H9 (cell line): Measurements from ENCODE around the gene SPNS3. TPM values are rescaled to one million over a fixed set of nuclear protein-coding genes. Genes with fewer than 3 reads are reported as not detected.

ENCODE experiments used
- DNase-seq: peaks from one replicate; pipeline ENCODE4 v3.0.0-alpha.2; 2017
- H2AFZ ChIP-seq: one replicate; pipeline ENCODE4 v1.6.1; 2013; ENCODE audit warnings: mild to moderate bottlenecking, low read length, control low read depth, moderate library complexity
- H2AK5ac ChIP-seq: 2 replicates; pipeline ENCODE4 v1.6.1; 2013; ENCODE audit warnings: low read length, control low read depth, mixed read lengths; ENCODE audit not compliant: insufficient read length
- H2BK120ac ChIP-seq: one replicate; pipeline ENCODE4 v1.6.1; 2013; ENCODE audit warnings: low read depth, mild to moderate bottlenecking, low read length, control low read depth, inconsistent platforms; ENCODE audit not compliant: poor library complexity, severe bottlenecking
- H2BK12ac ChIP-seq: 2 replicates; pipeline ENCODE4 v1.6.1; 2013; ENCODE audit warnings: low read length, control low read depth, mixed read lengths, low read depth; ENCODE audit not compliant: insufficient read length
- H2BK15ac ChIP-seq: 2 replicates; pipeline ENCODE4 v1.6.1; 2013; ENCODE audit warnings: low read depth, low read length, control low read depth
- H2BK20ac ChIP-seq: one replicate; pipeline ENCODE4 v1.6.1; 2013; ENCODE audit warnings: low read depth, mild to moderate bottlenecking, low read length, control low read depth, inconsistent platforms; ENCODE audit not compliant: poor library complexity, severe bottlenecking
- H2BK5ac ChIP-seq: 2 replicates; pipeline ENCODE4 v1.6.1; 2013; ENCODE audit warnings: low read length, control low read depth, mixed read lengths; ENCODE audit not compliant: insufficient read length
- H3K14ac ChIP-seq: 2 replicates; pipeline ENCODE4 v1.6.1; 2013; ENCODE audit warnings: low read length, control low read depth; ENCODE audit not compliant: insufficient read depth
- H3K18ac ChIP-seq: 2 replicates; pipeline ENCODE4 v1.6.1; 2013; ENCODE audit warnings: low read depth, mild to moderate bottlenecking, mixed read lengths, low read length, control low read depth; ENCODE audit not compliant: insufficient read length
- H3K23ac ChIP-seq: 2 replicates; pipeline ENCODE4 v1.6.1; 2013; ENCODE audit warnings: low read length, control low read depth, mixed read lengths, low read depth; ENCODE audit not compliant: insufficient read length
- H3K23me2 ChIP-seq: 2 replicates; pipeline ENCODE4 v1.6.1; 2013; ENCODE audit warnings: low read depth, mild to moderate bottlenecking, mixed read lengths, low read length, control low read depth; ENCODE audit not compliant: insufficient read length, poor library complexity, severe bottlenecking
- H3K27ac ChIP-seq: 2 replicates; pipeline ENCODE4 v1.5.1; 2013; ENCODE audit warnings: low read length, control low read depth, mixed read lengths, low read depth; ENCODE audit not compliant: insufficient read length
- H3K27me3 ChIP-seq: 2 replicates; pipeline ENCODE4 v1.6.1; 2013; ENCODE audit warnings: low read length, control low read depth, inconsistent platforms; ENCODE audit not compliant: insufficient read depth
- H3K4ac ChIP-seq: 2 replicates; pipeline ENCODE4 v1.6.1; 2013; ENCODE audit warnings: low read depth, mild to moderate bottlenecking, control low read depth, inconsistent platforms, low read length, moderate library complexity
- H3K4me1 ChIP-seq: 2 replicates; pipeline ENCODE4 v1.6.1; 2013; ENCODE audit warnings: low read length, control low read depth, inconsistent platforms; ENCODE audit not compliant: insufficient read depth
- H3K4me2 ChIP-seq: 2 replicates; pipeline ENCODE4 v1.6.1; 2013; ENCODE audit warnings: low read length, control low read depth, mixed read lengths; ENCODE audit not compliant: insufficient read length, insufficient read depth
- H3K56ac ChIP-seq: 2 replicates; pipeline ENCODE4 v1.6.1; 2013; ENCODE audit warnings: low read depth, mild to moderate bottlenecking, mixed read lengths, low read length, control low read depth; ENCODE audit not compliant: insufficient read length
- H3K79me1 ChIP-seq: 2 replicates; pipeline ENCODE4 v1.6.1; 2013; ENCODE audit warnings: low read depth, mild to moderate bottlenecking, moderate library complexity, low read length, control low read depth, inconsistent platforms; ENCODE audit not compliant: insufficient read depth, poor library complexity, severe bottlenecking
- H3K79me2 ChIP-seq: 2 replicates; pipeline ENCODE4 v1.6.1; 2013; ENCODE audit warnings: low read length, control low read depth, inconsistent platforms; ENCODE audit not compliant: insufficient read depth
- H3K9ac ChIP-seq: 2 replicates; pipeline ENCODE4 v1.6.1; 2013; ENCODE audit warnings: low read length, control low read depth, mixed read lengths; ENCODE audit not compliant: insufficient read length; ENCODE audit errors: extremely low read depth
- H3K9me3 ChIP-seq: one replicate; pipeline ENCODE4 v1.6.1; 2013; ENCODE audit warnings: low read depth, low read length, inconsistent platforms; ENCODE audit not compliant: control insufficient read depth
- H3T11ph ChIP-seq: one replicate; pipeline ENCODE4 v1.6.1; 2013; ENCODE audit warnings: mild to moderate bottlenecking, low read length, control low read depth, inconsistent platforms
- H4K20me1 ChIP-seq: one replicate; pipeline ENCODE4 v1.6.1; 2013; ENCODE audit not compliant: control insufficient read depth, insufficient read length, insufficient read depth
- H4K5ac ChIP-seq: 2 replicates; pipeline ENCODE4 v1.6.1; 2013; ENCODE audit warnings: low read depth, mild to moderate bottlenecking, mixed read lengths, low read length, control low read depth; ENCODE audit not compliant: insufficient read length
- H4K8ac ChIP-seq: replicated peaks from 2 replicates; pipeline ENCODE4 v1.6.1; 2013; ENCODE audit warnings: low read length, control low read depth, mixed read lengths, low read depth; ENCODE audit not compliant: insufficient read length
- H4K91ac ChIP-seq: 2 replicates; pipeline ENCODE4 v1.6.1; 2013; ENCODE audit warnings: low read depth, mild to moderate bottlenecking, moderate library complexity, mixed read lengths, low read length, control low read depth; ENCODE audit not compliant: insufficient read length
- H3K27ac Mint-ChIP-seq, 3 experiments: 2 replicates in 2 of 3; 3 replicates in 1 of 3; pipeline ENCODE4 v1.8.0; 2020 to 2021; ENCODE audit warnings: mixed read lengths in 3 of 3, mild to moderate bottlenecking in 1 of 3, moderate library complexity in 1 of 3
- H3K27me3 Mint-ChIP-seq: 2 replicates; pipeline ENCODE4 v1.8.0; 2021; ENCODE audit warnings: low read depth, mild to moderate bottlenecking, moderate library complexity, mixed read lengths
- H3K36me3 Mint-ChIP-seq, 3 experiments: 2 replicates in 2 of 3; 3 replicates in 1 of 3; pipeline ENCODE4 v1.8.0; 2020 to 2021; ENCODE audit warnings: low read depth in 3 of 3, mixed read lengths in 3 of 3; ENCODE audit not compliant: insufficient read depth in 1 of 3
- H3K4me1 Mint-ChIP-seq, 2 experiments: 2 replicates each; pipeline ENCODE4 v1.8.0; 2020; ENCODE audit warnings: mixed read lengths in 2 of 2
- H3K4me3 Mint-ChIP-seq, 2 experiments: 2 replicates in 1 of 2; 3 replicates in 1 of 2; pipeline ENCODE4 v1.8.0; 2020 to 2021; ENCODE audit warnings: mild to moderate bottlenecking in 2 of 2, mixed read lengths in 2 of 2, moderate library complexity in 1 of 2
- H3K9me3 Mint-ChIP-seq, 2 experiments: 2 replicates in 1 of 2; 3 replicates in 1 of 2; pipeline ENCODE4 v1.8.0; 2020; ENCODE audit warnings: mild to moderate bottlenecking in 2 of 2, mixed read lengths in 2 of 2, moderate library complexity in 1 of 2
- CTCF ChIP-seq: fragments of 200-600 bp; sonication (generic); conservative IDR thresholded peaks from 3 replicates; pipeline ENCODE4 v1.8.0; 2021; ENCODE audit warnings: antibody characterized with exemption, mild to moderate bottlenecking
- WGBS: extraction: QIAGEN DNeasy Blood & Tissue Kit; methylation state at CpG from one replicate; pipeline ENCODE4 v1.1.7; 2013; ENCODE audit warnings: missing lambda C conversion rate, low lambda C conversion rate, mixed read lengths; ENCODE audit not compliant: insufficient read length; ENCODE audit errors: extremely low coverage; 5-methylcytosine and 5-hydroxymethylcytosine counted together
- total RNA-seq: library from RNA; stranded (reverse); gene quantifications from 2 replicates; pipeline ENCODE4 v1.2.1, GENCODE V29; 2021

The SPNS3 gene
- total RNA-seq, 1 experiment from 2014 or later: not detected

GRCh38 chr17:4387137-4387536 lies 46.6 kb upstream of the SPNS3 start:
- no peak overlapping the region for H4K8ac ChIP-seq
- H2BK120ac ChIP-seq: no peak overlapping the region
- no peak overlapping the region for H2BK12ac ChIP-seq
- no peak overlapping the region for H4K5ac ChIP-seq
- H3K9me3 ChIP-seq: no peaks in the 10 kb centered on the region
- no peak overlapping the region for H4K91ac ChIP-seq
- no peak overlapping the region for H3K27ac ChIP-seq
- no peak for TF ChIP-seq CTCF
- H3K36me3 Mint-ChIP-seq: no peaks in the 10 kb centered on the region
- H3K4me1 ChIP-seq: no peaks in the 10 kb centered on the region; the same call in 1 of the 2 replicates
- no peaks in the 10 kb centered on the region for H3K23me2 ChIP-seq
- no peaks in the 10 kb centered on the region for H3K9me3 Mint-ChIP-seq
- DNase-seq: no peak
- H3K23ac ChIP-seq: no peak overlapping the region
- H2BK15ac ChIP-seq: no peak overlapping the region
- no peak overlapping the region for H3T11ph ChIP-seq
- H4K20me1 ChIP-seq: no peaks in the 10 kb centered on the region
- peak overlapping the region in 1 of 3 experiments; percentile 8; a peak in 2 of 7 replicates for H3K27ac Mint-ChIP-seq
- no peak overlapping the region for H3K4me2 ChIP-seq
- H2BK5ac ChIP-seq: no peak overlapping the region
- H2AK5ac ChIP-seq: no peak overlapping the region
- H3K79me2 ChIP-seq: no peaks in the 10 kb centered on the region
- H3K56ac ChIP-seq: no peak overlapping the region
- H3K14ac ChIP-seq: no peak overlapping the region
- H3K4me1 Mint-ChIP-seq: peaks cover 16 to 18% of the 10 kb centered on the region in 2 experiments
- H3K9ac ChIP-seq: no peak overlapping the region
- no peaks in the 10 kb centered on the region for H3K27me3 Mint-ChIP-seq
- H3K4me3 Mint-ChIP-seq: no peak overlapping the region
- no peaks in the 10 kb centered on the region for H3K79me1 ChIP-seq
- no peak overlapping the region for H2AFZ ChIP-seq
- WGBS: no CpG with 5 or more reads among the region's 5 CpGs
- H3K4ac ChIP-seq: no peak overlapping the region
- H3K18ac ChIP-seq: no peak overlapping the region
- H2BK20ac ChIP-seq: no peak overlapping the region
- no peaks in the 10 kb centered on the region for H3K27me3 ChIP-seq
